HCT116 (cell line): ENCODE results near the gene CBL. TPM values are rescaled to one million over a fixed set of nuclear protein-coding genes. Genes with fewer than 3 reads are reported as not detected.

ENCODE experiments used
- ATAC-seq: fragments of 200-7000 bp; cut with Tn5 transposase; 2 replicates; pipeline ENCODE4 v1.9.1; 2020; ENCODE audit warnings: mild to moderate bottlenecking, moderate library complexity
- BruUV-seq: library from RNA; stranded (reverse); fragments of 400-500 nt; replicated peaks from 2 replicates; lab custom pipeline; 2021; lab: Mats Ljungman, UMichigan
- CTCF ChIA-PET: fragments of 300-600 bp; sonication (Branson Sonifier 250); formaldehyde crosslinking; loops from one replicate; lab custom pipeline; 2021; ENCODE audit warnings: antibody characterized with exemption; lab: Charles Lee
- POLR2A ChIA-PET: fragments of 300-600, 350-600 bp; sonication (Branson Sonifier 250); formaldehyde crosslinking; loops from one replicate; lab custom pipeline; 2021; ENCODE audit warnings: antibody characterized with exemption; lab: Charles Lee
- RAD21 ChIA-PET, 2 experiments: fragments of 300-600 bp; sonication (Branson Sonifier 250); formaldehyde crosslinking; loops; one replicate each; lab custom pipeline; 2023; ENCODE audit warnings: low total read pairs in 2 of 2; ENCODE audit not compliant: uncharacterized antibody in 2 of 2, unreplicated experiment in 2 of 2, low non-redundant PET in 1 of 2; lab: Charles Lee
- DNase-seq: peaks from one replicate; pipeline ENCODE4 v3.0.0-alpha.2; 2010; ENCODE audit warnings: low read depth, low spot score
- H2AFZ ChIP-seq: fragments of 200-600 bp; shearing (Covaris generic), sonication (generic); 2 replicates; pipeline ENCODE4 v1.6.1; 2017; ENCODE audit warnings: low read depth, mixed run types, mixed read lengths, antibody characterized with exemption, low read length; ENCODE audit not compliant: poor library complexity, severe bottlenecking
- H3K27ac ChIP-seq: 2 replicates; pipeline ENCODE4 v1.5.1; 2012; ENCODE audit warnings: low read depth, low read length
- H3K27me3 ChIP-seq: fragments of 200-600 bp; sonication (generic); 2 replicates; pipeline ENCODE4 v1.6.1; 2016; ENCODE audit warnings: mixed run types, low read length, mixed read lengths; ENCODE audit not compliant: insufficient read depth
- H3K36me3 ChIP-seq, 2 experiments: fragments of 200-500 bp in 1 of 2; fragments of 200-600 bp in 1 of 2; sonication (Bioruptor generic) in 1 of 2; sonication (generic) in 1 of 2; 2 replicates each; pipeline versions ENCODE4 v1.5.1 to v1.6.1; 2014 to 2016; ENCODE audit warnings: low read length in 2 of 2, inconsistent platforms in 1 of 2, mixed read lengths in 1 of 2, mixed run types in 1 of 2; ENCODE audit not compliant: insufficient read depth in 2 of 2, control insufficient read depth in 1 of 2
- H3K4me1 ChIP-seq, 2 experiments: fragments of 200-600 bp in 1 of 2; sonication (generic) in 1 of 2; 2 replicates each; pipeline versions ENCODE4 v1.5.1 to v1.6.1; 2012 to 2017; ENCODE audit warnings: low read length in 2 of 2, inconsistent platforms in 1 of 2, mild to moderate bottlenecking in 1 of 2, mixed read lengths in 1 of 2, mixed run types in 1 of 2, moderate library complexity in 1 of 2; ENCODE audit not compliant: insufficient read depth in 2 of 2, control insufficient read depth in 1 of 2
- H3K4me2 ChIP-seq: fragments of 200-600 bp; sonication (generic); 2 replicates; pipeline ENCODE4 v1.6.1; 2017; ENCODE audit warnings: mixed run types, low read length, mixed read lengths
- H3K4me3 ChIP-seq, 2 experiments: fragments of 200-600 bp in 1 of 2; sonication (generic) in 1 of 2; replicated peaks in 1 of 2; 2 replicates each; pipeline ENCODE4 v1.5.1; 2011 to 2016; ENCODE audit warnings: low read length in 2 of 2, control low read depth in 1 of 2, low read depth in 1 of 2, mild to moderate bottlenecking in 1 of 2, mixed read lengths in 1 of 2, mixed run types in 1 of 2
- H3K79me2 ChIP-seq: fragments of 200-600 bp; sonication (generic); 2 replicates; pipeline ENCODE4 v1.6.1; 2017; ENCODE audit warnings: mild to moderate bottlenecking, mixed run types, low read length, moderate library complexity, mixed read lengths; ENCODE audit not compliant: insufficient read depth
- H3K9ac ChIP-seq: fragments of 200-600 bp; sonication (generic); 2 replicates; pipeline ENCODE4 v1.6.1; 2016; ENCODE audit warnings: low read length, mixed read lengths
- H3K9me2 ChIP-seq: fragments of 200-600 bp; sonication (generic), shearing (Covaris generic); 2 replicates; pipeline ENCODE4 v1.6.1; 2017; ENCODE audit warnings: mixed run types, mild to moderate bottlenecking, moderate library complexity; ENCODE audit not compliant: insufficient read depth
- H3K9me3 ChIP-seq, 2 experiments: fragments of 200-500 bp in 1 of 2; fragments of 200-600 bp in 1 of 2; sonication (Bioruptor generic) in 1 of 2; sonication (generic) in 1 of 2; 2 replicates each; pipeline ENCODE4 v1.6.1; 2014 to 2017; ENCODE audit warnings: low read length in 2 of 2, mixed read lengths in 2 of 2, inconsistent platforms in 1 of 2, low read depth in 1 of 2, mild to moderate bottlenecking in 1 of 2, mixed run types in 1 of 2, moderate library complexity in 1 of 2; ENCODE audit not compliant: control insufficient read depth in 1 of 2, insufficient read depth in 1 of 2
- H4K20me1 ChIP-seq: fragments of 200-600 bp; sonication (generic), shearing (Covaris generic); 2 replicates; pipeline ENCODE4 v1.6.1; 2017; ENCODE audit warnings: mixed run types, mild to moderate bottlenecking, moderate library complexity; ENCODE audit not compliant: insufficient read depth
- CBX3 ChIP-seq: IDR thresholded peaks from 2 replicates; pipeline ENCODE4 v1.6.1; 2012; ENCODE audit warnings: low read depth
- EGR1 ChIP-seq: IDR thresholded peaks from 2 replicates; pipeline ENCODE4 v1.6.1; 2012; ENCODE audit warnings: low read depth
- ELF1 ChIP-seq: IDR thresholded peaks from 2 replicates; pipeline ENCODE4 v1.6.1; 2012; ENCODE audit warnings: low read depth, borderline replicate concordance
- EZH2phosphoT487 ChIP-seq: fragments of 200-600 bp; IDR thresholded peaks from 2 replicates; pipeline ENCODE4 v1.6.1; 2018; ENCODE audit warnings: antibody characterized with exemption, borderline replicate concordance
- FOSL1 ChIP-seq: IDR thresholded peaks from 2 replicates; pipeline ENCODE4 v1.6.1; 2012; ENCODE audit warnings: low read depth
- JUND ChIP-seq: IDR thresholded peaks from 2 replicates; pipeline ENCODE4 v1.6.1; 2012
- POLR2A ChIP-seq: IDR thresholded peaks from 2 replicates; pipeline ENCODE4 v1.7.0; 2011; ENCODE audit warnings: borderline replicate concordance; ENCODE audit not compliant: insufficient read depth, insufficient read length; ENCODE audit errors: extremely low read depth
- POLR2AphosphoS5 ChIP-seq: IDR thresholded peaks from 2 replicates; pipeline ENCODE4 v1.6.1; 2011; ENCODE audit warnings: mild to moderate bottlenecking, low read depth, low read length, moderate library complexity
- RAD21 ChIP-seq: IDR thresholded peaks from 2 replicates; pipeline ENCODE4 v1.6.1; 2012; ENCODE audit warnings: low read depth, mild to moderate bottlenecking
- SIN3A ChIP-seq: IDR thresholded peaks from 2 replicates; pipeline ENCODE4 v1.6.1; 2012; ENCODE audit warnings: low read depth
- SP1 ChIP-seq: IDR thresholded peaks from 2 replicates; pipeline ENCODE4 v1.6.1; 2012; ENCODE audit warnings: low read depth
- SRF ChIP-seq: IDR thresholded peaks from 2 replicates; pipeline ENCODE4 v1.6.1; 2012; ENCODE audit warnings: low read depth
- TCF7L2 ChIP-seq: IDR thresholded peaks from 2 replicates; pipeline ENCODE4 v1.7.0; 2011; ENCODE audit warnings: borderline replicate concordance, inconsistent platforms; ENCODE audit not compliant: insufficient read depth, insufficient read length; ENCODE audit errors: extremely low read depth
- YY1 ChIP-seq: IDR thresholded peaks from 2 replicates; pipeline ENCODE4 v1.6.1; 2011; ENCODE audit warnings: low read length, low read depth, moderate library complexity, mild to moderate bottlenecking; ENCODE audit not compliant: insufficient replicate concordance; ENCODE audit errors: extremely low read depth
- ZFX ChIP-seq: fragments of 450-650 bp; IDR thresholded peaks from 2 replicates; pipeline ENCODE4 v1.6.1; 2017
- ZNF274 ChIP-seq: fragments of 200-500 bp; sonication (Bioruptor generic); IDR thresholded peaks from 2 replicates; pipeline ENCODE4 v1.6.1; 2014; ENCODE audit warnings: mild to moderate bottlenecking, low read depth, low read length, inconsistent platforms
- intact Hi-C: fragments of 100-400 bp; cut with micrococcal nuclease; formaldehyde crosslinking; loops from 2 replicates; pipeline ENCODE4 v1.10.0; 2022
- total RNA-seq: library from RNA; stranded (reverse); gene quantifications from one replicate; pipeline ENCODE4 v1.2.1, GENCODE V29; 2021; ENCODE audit not compliant: unreplicated experiment
- TF ChIP-seq, protein P1 (sequence below), 3 experiments: fragments of 200-600 bp in 1 of 3; sonication (generic) in 1 of 3; IDR thresholded peaks in 2 of 3; conservative IDR thresholded peaks in 1 of 3; 2 replicates each; pipeline ENCODE4 v1.5.1; 2012 to 2017; ENCODE audit warnings: low read depth in 2 of 3, low read length in 2 of 3, antibody characterized with exemption in 1 of 3, borderline replicate concordance in 1 of 3, control low read depth in 1 of 3, mild to moderate bottlenecking in 1 of 3, mixed read lengths in 1 of 3, mixed run types in 1 of 3, moderate library complexity in 1 of 3; ENCODE audit not compliant: insufficient read depth in 1 of 3
- TF ChIP-seq, protein P2 (sequence below): IDR thresholded peaks from 2 replicates; pipeline ENCODE4 v1.6.1; 2012
- TF ChIP-seq, protein P3 (sequence below): IDR thresholded peaks from 2 replicates; pipeline ENCODE4 v1.6.1; 2011; ENCODE audit warnings: mild to moderate bottlenecking, low read length, moderate library complexity; ENCODE audit not compliant: insufficient replicate concordance; ENCODE audit errors: extremely low read depth

CBL gene
- total RNA-seq, 1 experiment from 2014 or later: 31.1 TPM

DNA sequence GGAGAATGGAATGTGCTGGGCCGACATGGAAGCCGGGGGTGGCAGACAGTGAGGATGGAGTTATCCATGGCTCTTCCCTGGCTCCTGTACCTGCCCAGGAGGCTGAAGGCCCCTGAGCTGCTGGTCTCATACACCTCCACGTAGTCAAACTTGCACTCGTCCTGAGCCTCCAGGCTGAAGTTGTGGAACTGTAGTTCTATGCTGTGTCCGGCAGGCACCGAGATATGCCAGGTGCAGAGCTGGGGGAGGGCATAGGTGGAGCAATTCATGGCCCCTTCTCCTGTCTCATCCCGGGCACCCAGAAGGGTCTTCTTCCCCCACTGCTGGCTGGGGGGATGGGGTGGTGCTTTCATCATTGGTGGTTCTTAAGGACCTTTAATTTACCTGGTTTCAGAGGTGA, 137.6 kb downstream of the CBL start:
- CTCF ChIA-PET: interaction anchor here (1.1 kb wide), 1 partner anchor 13 kb away, joined by 3 read pairs; no protein-coding TSS in a partner anchor
- no peak for ATAC-seq
- H4K20me1 ChIP-seq: no peaks in the 10 kb centered on the region
- H3K9me2 ChIP-seq: no peaks in the 10 kb centered on the region
- H3K4me2 ChIP-seq: no peak overlapping the region
- H3K79me2 ChIP-seq: no peaks in the 10 kb centered on the region
- H2AFZ ChIP-seq: no peak overlapping the region
- no peaks in the 10 kb centered on the region for H3K36me3 ChIP-seq
- peaks cover 0 to 17% of the 10 kb centered on the region in 2 experiments; a peak in 3 of 4 replicates for H3K4me1 ChIP-seq
- H3K9me3 ChIP-seq: no peaks in the 10 kb centered on the region
- BruUV-seq: no TSS peak
- no peak for TF ChIP-seq SP1
- TF ChIP-seq SIN3A: no peak
- TF ChIP-seq, protein P1, sequence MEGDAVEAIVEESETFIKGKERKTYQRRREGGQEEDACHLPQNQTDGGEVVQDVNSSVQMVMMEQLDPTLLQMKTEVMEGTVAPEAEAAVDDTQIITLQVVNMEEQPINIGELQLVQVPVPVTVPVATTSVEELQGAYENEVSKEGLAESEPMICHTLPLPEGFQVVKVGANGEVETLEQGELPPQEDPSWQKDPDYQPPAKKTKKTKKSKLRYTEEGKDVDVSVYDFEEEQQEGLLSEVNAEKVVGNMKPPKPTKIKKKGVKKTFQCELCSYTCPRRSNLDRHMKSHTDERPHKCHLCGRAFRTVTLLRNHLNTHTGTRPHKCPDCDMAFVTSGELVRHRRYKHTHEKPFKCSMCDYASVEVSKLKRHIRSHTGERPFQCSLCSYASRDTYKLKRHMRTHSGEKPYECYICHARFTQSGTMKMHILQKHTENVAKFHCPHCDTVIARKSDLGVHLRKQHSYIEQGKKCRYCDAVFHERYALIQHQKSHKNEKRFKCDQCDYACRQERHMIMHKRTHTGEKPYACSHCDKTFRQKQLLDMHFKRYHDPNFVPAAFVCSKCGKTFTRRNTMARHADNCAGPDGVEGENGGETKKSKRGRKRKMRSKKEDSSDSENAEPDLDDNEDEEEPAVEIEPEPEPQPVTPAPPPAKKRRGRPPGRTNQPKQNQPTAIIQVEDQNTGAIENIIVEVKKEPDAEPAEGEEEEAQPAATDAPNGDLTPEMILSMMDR (IDR thresholded peaks at IDR 0.05 in 2 of 3, conservative IDR thresholded peaks at IDR 0.05 in 1 of 3; ENCODE audit: borderline replicate concordance in 1 of 3, insufficient read depth in 1 of 3, low read depth in 2 of 3, low read length in 2 of 3): no peak
- TF ChIP-seq, protein P2, sequence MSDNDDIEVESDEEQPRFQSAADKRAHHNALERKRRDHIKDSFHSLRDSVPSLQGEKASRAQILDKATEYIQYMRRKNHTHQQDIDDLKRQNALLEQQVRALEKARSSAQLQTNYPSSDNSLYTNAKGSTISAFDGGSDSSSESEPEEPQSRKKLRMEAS: no peak
- TF ChIP-seq JUND: no peak
- no peak for TF ChIP-seq TCF7L2
- no peak for TF ChIP-seq EGR1
- TF ChIP-seq EZH2phosphoT487: no peak
- no peak for TF ChIP-seq POLR2A
- TF ChIP-seq ZFX: no peak
- no peak for TF ChIP-seq POLR2AphosphoS5
- no peak for TF ChIP-seq ELF1
- TF ChIP-seq, protein P3, sequence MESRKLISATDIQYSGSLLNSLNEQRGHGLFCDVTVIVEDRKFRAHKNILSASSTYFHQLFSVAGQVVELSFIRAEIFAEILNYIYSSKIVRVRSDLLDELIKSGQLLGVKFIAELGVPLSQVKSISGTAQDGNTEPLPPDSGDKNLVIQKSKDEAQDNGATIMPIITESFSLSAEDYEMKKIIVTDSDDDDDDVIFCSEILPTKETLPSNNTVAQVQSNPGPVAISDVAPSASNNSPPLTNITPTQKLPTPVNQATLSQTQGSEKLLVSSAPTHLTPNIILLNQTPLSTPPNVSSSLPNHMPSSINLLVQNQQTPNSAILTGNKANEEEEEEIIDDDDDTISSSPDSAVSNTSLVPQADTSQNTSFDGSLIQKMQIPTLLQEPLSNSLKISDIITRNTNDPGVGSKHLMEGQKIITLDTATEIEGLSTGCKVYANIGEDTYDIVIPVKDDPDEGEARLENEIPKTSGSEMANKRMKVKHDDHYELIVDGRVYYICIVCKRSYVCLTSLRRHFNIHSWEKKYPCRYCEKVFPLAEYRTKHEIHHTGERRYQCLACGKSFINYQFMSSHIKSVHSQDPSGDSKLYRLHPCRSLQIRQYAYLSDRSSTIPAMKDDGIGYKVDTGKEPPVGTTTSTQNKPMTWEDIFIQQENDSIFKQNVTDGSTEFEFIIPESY: no peak
- no peak for TF ChIP-seq ZNF274
- TF ChIP-seq CBX3: no peak
- no peak for TF ChIP-seq SRF
- no peak for TF ChIP-seq FOSL1
- TF ChIP-seq YY1: no peak
- TF ChIP-seq RAD21: no peak
- H3K27me3 ChIP-seq: no peaks in the 10 kb centered on the region
- no peak overlapping the region for H3K27ac ChIP-seq
- RAD21 ChIA-PET: no interaction called here
- no peak for DNase-seq
- intact Hi-C loops: no loop called here
- POLR2A ChIA-PET: no interaction called here
- H3K9ac ChIP-seq: no peak overlapping the region
- no peak overlapping the region for H3K4me3 ChIP-seq
